ENCODE measurements around the gene RBL1.

GRCh38 chr20:36956016-36956415 is 139.8 kb downstream of the RBL1 start:
- no peak for TF ChIP-seq CTCF (IDR thresholded peaks at IDR 0.05)
- TF ChIP-seq EP300 (IDR thresholded peaks at IDR 0.05), result no peak
- TF ChIP-seq POLR2A (IDR thresholded peaks at IDR 0.05), result no peak

Measured in ovary (tissue), 3 donors.